T-helper 2 cell treated with Interferon-gamma antibody and Interleukin-4, amounts not matched to agents 5 μg/mL and 100 μg/mL, for 36 hours (primary cell): ENCODE results near the gene TENT5C.

Source experiments
- DNase-seq: peaks from one replicate; pipeline ENCODE4 v3.0.0; 2021; ENCODE audit warnings: low spot score
- H3K27ac Mint-ChIP-seq: one replicate; pipeline ENCODE4 v1.8.0; 2021; ENCODE audit warnings: mild to moderate bottlenecking, mixed read lengths
- H3K27me3 Mint-ChIP-seq: one replicate; pipeline ENCODE4 v1.8.0; 2021; ENCODE audit warnings: low read depth, mixed read lengths
- H3K36me3 Mint-ChIP-seq: one replicate; pipeline ENCODE4 v1.8.0; 2021; ENCODE audit warnings: low read depth, mixed read lengths
- H3K4me1 Mint-ChIP-seq: one replicate; pipeline ENCODE4 v1.8.0; 2021; ENCODE audit warnings: low read depth, mixed read lengths
- H3K4me3 Mint-ChIP-seq: one replicate; pipeline ENCODE4 v1.8.0; 2022; ENCODE audit warnings: mild to moderate bottlenecking, moderate library complexity, mixed read lengths
- H3K9me3 Mint-ChIP-seq: one replicate; pipeline ENCODE4 v1.8.0; 2021; ENCODE audit warnings: mixed read lengths

TENT5C gene

GRCh38 chr1:117660271-117660965 is 54.6 kb downstream of the TENT5C start:
- no peaks in the 10 kb centered on the region for H3K27me3 Mint-ChIP-seq
- peak overlapping the region; percentile 56 for H3K4me3 Mint-ChIP-seq
- H3K27ac Mint-ChIP-seq, result peak overlapping the region; percentile 85
- peaks cover 6% of the 10 kb centered on the region for H3K9me3 Mint-ChIP-seq
- H3K36me3 Mint-ChIP-seq, result peaks cover 10% of the 10 kb centered on the region
- H3K4me1 Mint-ChIP-seq, result peaks cover 93% of the 10 kb centered on the region
- DNase-seq, result no peak

- H3K27me3 Mint-ChIP-seq, result no peaks in the 10 kb centered on the region
- H3K36me3 Mint-ChIP-seq, result peaks cover 10% of the 10 kb centered on the region
- peaks cover 93% of the 10 kb centered on the region for H3K4me1 Mint-ChIP-seq
- H3K4me3 Mint-ChIP-seq, result peak overlapping the region; percentile 56
- H3K27ac Mint-ChIP-seq, result peak overlapping the region; percentile 85
- peaks cover 6% of the 10 kb centered on the region for H3K9me3 Mint-ChIP-seq
- peak; percentile 34 for DNase-seq
Observed at GRCh38 chr1:117661027-117661426, 55.2 kb downstream of the TENT5C start.

- Mint-ChIP-seq H3K27ac (no peak overlapping the region), H3K4me1 (peaks cover 85% of the 10 kb centered on the region), H3K27me3 (no peaks in the 10 kb centered on the region), H3K4me3 (no peak overlapping the region), H3K36me3 (peaks cover 10% of the 10 kb centered on the region), H3K9me3 (peaks cover 6% of the 10 kb centered on the region)
- DNase-seq, result no peak
Observed at GRCh38 chr1:117662667-117663066, 56.8 kb downstream of the TENT5C start.

GRCh38 chr1:117663156-117663902 is 57.5 kb downstream of the TENT5C start:
- H3K27me3 Mint-ChIP-seq, result no peaks in the 10 kb centered on the region
- no peak for DNase-seq
- H3K27ac Mint-ChIP-seq, result peak overlapping the region; percentile 91
- peaks cover 84% of the 10 kb centered on the region for H3K4me1 Mint-ChIP-seq
- peak overlapping the region; percentile 50 for H3K4me3 Mint-ChIP-seq
- peaks cover 6% of the 10 kb centered on the region for H3K9me3 Mint-ChIP-seq
- peaks cover 10% of the 10 kb centered on the region for H3K36me3 Mint-ChIP-seq

GRCh38 chr1:117664314-117664713 is 58.5 kb downstream of the TENT5C start:
- Mint-ChIP-seq H3K27me3 (no peaks in the 10 kb centered on the region), H3K4me3 (peak overlapping the region; percentile 50), H3K4me1 (peaks cover 74% of the 10 kb centered on the region), H3K27ac (peak overlapping the region; percentile 91), H3K36me3 (peaks cover 10% of the 10 kb centered on the region), H3K9me3 (peaks cover 6% of the 10 kb centered on the region)
- DNase-seq, result peak; percentile 83

- Mint-ChIP-seq H3K4me1 (peaks cover 64% of the 10 kb centered on the region), H3K36me3 (peaks cover 10% of the 10 kb centered on the region), H3K4me3 (peak overlapping the region; percentile 14), H3K27me3 (no peaks in the 10 kb centered on the region), H3K9me3 (peaks cover 6% of the 10 kb centered on the region), H3K27ac (peak overlapping the region; percentile 91)
- DNase-seq, result no peak
Observed at GRCh38 chr1:117665556-117666270, 59.9 kb downstream of the TENT5C start.

- peaks cover 40% of the 10 kb centered on the region for H3K4me1 Mint-ChIP-seq
- no peaks in the 10 kb centered on the region for H3K9me3 Mint-ChIP-seq
- H3K27me3 Mint-ChIP-seq, result peaks cover 6% of the 10 kb centered on the region
- no peak overlapping the region for H3K27ac Mint-ChIP-seq
- DNase-seq, result no peak
- H3K4me3 Mint-ChIP-seq, result no peak overlapping the region
- no peaks in the 10 kb centered on the region for H3K36me3 Mint-ChIP-seq
Observed at GRCh38 chr1:117669572-117669971, 63.7 kb downstream of the TENT5C start.

- no peak overlapping the region for H3K27ac Mint-ChIP-seq
- no peaks in the 10 kb centered on the region for H3K36me3 Mint-ChIP-seq
- H3K9me3 Mint-ChIP-seq, result no peaks in the 10 kb centered on the region
- H3K4me3 Mint-ChIP-seq, result no peak overlapping the region
- DNase-seq, result no peak
- peaks cover 7% of the 10 kb centered on the region for H3K27me3 Mint-ChIP-seq
- H3K4me1 Mint-ChIP-seq, result peaks cover 26% of the 10 kb centered on the region
Observed at GRCh38 chr1:117670976-117671780, 65.3 kb downstream of the TENT5C start.

- DNase-seq, result no peak
- no peak overlapping the region for H3K27ac Mint-ChIP-seq
- H3K27me3 Mint-ChIP-seq, result peaks cover 7% of the 10 kb centered on the region
- H3K36me3 Mint-ChIP-seq, result no peaks in the 10 kb centered on the region
- H3K4me3 Mint-ChIP-seq, result no peak overlapping the region
- peaks cover 23% of the 10 kb centered on the region for H3K4me1 Mint-ChIP-seq
- H3K9me3 Mint-ChIP-seq, result no peaks in the 10 kb centered on the region
Observed at GRCh38 chr1:117671781-117672501, 66.1 kb downstream of the TENT5C start.

GRCh38 chr1:117672756-117673155 is 66.9 kb downstream of the TENT5C start:
- no peak overlapping the region for H3K27ac Mint-ChIP-seq
- H3K9me3 Mint-ChIP-seq, result no peaks in the 10 kb centered on the region
- peaks cover 20% of the 10 kb centered on the region for H3K4me1 Mint-ChIP-seq
- H3K36me3 Mint-ChIP-seq, result no peaks in the 10 kb centered on the region
- H3K27me3 Mint-ChIP-seq, result peaks cover 7% of the 10 kb centered on the region
- H3K4me3 Mint-ChIP-seq, result no peak overlapping the region
- DNase-seq, result no peak

GRCh38 chr1:117673405-117673804 is 67.6 kb downstream of the TENT5C start:
- H3K27me3 Mint-ChIP-seq, result peaks cover 7% of the 10 kb centered on the region
- H3K36me3 Mint-ChIP-seq, result no peaks in the 10 kb centered on the region
- no peak overlapping the region for H3K4me3 Mint-ChIP-seq
- H3K27ac Mint-ChIP-seq, result no peak overlapping the region
- H3K9me3 Mint-ChIP-seq, result no peaks in the 10 kb centered on the region
- DNase-seq, result no peak
- peaks cover 17% of the 10 kb centered on the region for H3K4me1 Mint-ChIP-seq

GRCh38 chr1:117674521-117675400 is 68.9 kb downstream of the TENT5C start:
- H3K9me3 Mint-ChIP-seq, result no peaks in the 10 kb centered on the region
- peaks cover 11% of the 10 kb centered on the region for H3K27me3 Mint-ChIP-seq
- no peak overlapping the region for H3K4me3 Mint-ChIP-seq
- peaks cover 17% of the 10 kb centered on the region for H3K4me1 Mint-ChIP-seq
- no peak overlapping the region for H3K27ac Mint-ChIP-seq
- DNase-seq, result no peak
- no peaks in the 10 kb centered on the region for H3K36me3 Mint-ChIP-seq
